NT2/D1 (cell line): ENCODE measurements around the gene SOX10.

Experiments
- YY1 ChIP-seq: IDR thresholded peaks from 2 replicates; pipeline ENCODE4 v1.6.1; 2011; ENCODE audit not compliant: insufficient read length, insufficient read depth
- ZNF274 ChIP-seq: IDR thresholded peaks from 2 replicates; pipeline ENCODE4 v1.6.1; 2011; ENCODE audit warnings: mild to moderate bottlenecking, low read depth, low read length

- TF ChIP-seq YY1 (no peak), ZNF274 (no peak)
Observed at GRCh38 chr22:37967147-37967546, 17.2 kb downstream of the SOX10 start.
